Measurements from ENCODE around the gene AP1G2.

Gene AP1G2

GRCh38 chr14:23555533-23555881, 12.1 kb downstream of the AP1G2 start:
- TF ChIP-seq CTCF (IDR thresholded peaks at IDR 0.05; ENCODE audit: low read depth, low read length): no peak
- Histone ChIP-seq H3K4me3 (ENCODE audit: low read depth, low read length) (peak overlapping the region; percentile 85), H3K9me3 (ENCODE audit: severe bottlenecking) (no peaks in the 10 kb centered on the region), H3K27me3 (ENCODE audit: insufficient read depth, low read depth, severe bottlenecking) (no peaks in the 10 kb centered on the region), H3K27ac (peak overlapping the region; percentile 96), H3K36me3 (peaks cover 19% of the 10 kb centered on the region)
- no peak for DNase-seq

DNA sequence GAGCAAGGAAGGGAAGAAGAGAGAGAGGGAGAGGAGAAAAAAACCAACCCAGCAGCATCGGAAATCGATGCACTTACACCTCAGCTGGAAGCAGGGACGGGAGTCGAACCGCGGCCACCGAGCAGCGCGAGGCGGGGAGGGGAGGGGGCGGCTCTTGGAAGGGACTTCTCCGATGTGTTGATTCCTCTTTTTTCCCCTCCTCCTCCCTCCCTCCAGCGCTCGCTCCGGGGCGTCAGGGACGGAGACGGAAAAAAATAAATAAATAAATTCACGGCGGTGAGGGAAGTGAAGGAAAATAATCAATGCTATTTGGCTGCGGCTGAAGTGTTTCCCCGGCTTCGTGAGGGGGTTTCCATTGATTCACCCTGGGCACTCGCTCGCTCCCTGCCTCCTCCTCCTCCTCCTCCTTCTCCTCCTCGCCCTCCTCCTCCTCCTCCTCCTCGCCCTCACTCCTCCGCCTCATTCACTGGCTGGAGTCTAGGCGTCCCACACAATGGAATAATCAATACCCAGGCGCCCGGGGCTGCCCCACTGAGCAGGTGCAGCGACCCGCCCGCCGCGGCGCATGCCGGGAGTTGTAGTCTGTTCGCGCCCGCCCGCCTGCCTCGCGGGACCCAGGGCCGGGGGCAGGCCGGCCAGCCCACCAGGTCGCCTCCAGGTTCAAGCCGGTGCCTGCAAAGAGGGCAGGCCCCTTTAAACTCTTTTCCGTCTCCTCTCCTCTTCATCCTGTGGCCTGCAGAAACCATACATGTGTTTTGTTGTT, 16.1 kb downstream of the AP1G2 start, which contains the start of gene ZFHX2:
Gene ZFHX2, minus strand, starts transcription at position 500 of the 763 bp plus-strand sequence. CDS start 16,440 bp downstream, outside the sequence.
- peak within 1 kb of the TSS; percentile 80 for H3K27ac ChIP-seq
- H3K4me3 ChIP-seq (ENCODE audit: low read depth, low read length): peak within 1 kb of the TSS; percentile 78

GRCh38 chr14:23550812-23551265, 16.8 kb downstream of the AP1G2 start:
- H3K36me3 ChIP-seq: no peaks in the 10 kb centered on the region; the same call in 1 of the 2 replicates
- H3K4me3 ChIP-seq (ENCODE audit: low read depth, low read length): peak overlapping the region; percentile 78
- TF ChIP-seq CTCF (IDR thresholded peaks at IDR 0.05; ENCODE audit: low read depth, low read length): no peak
- no peaks in the 10 kb centered on the region for H3K9me3 ChIP-seq (ENCODE audit: severe bottlenecking)
- peak overlapping the region; percentile 80 for H3K27ac ChIP-seq
- H3K27me3 ChIP-seq (ENCODE audit: insufficient read depth, low read depth, severe bottlenecking): no peaks in the 10 kb centered on the region
- DNase-seq: no peak

More for the DNA sequence above, 16.1 kb downstream of the AP1G2 start, which contains the start of gene ZFHX2:
- DNase-seq: peak; percentile 91
- H3K36me3 ChIP-seq: no peaks in the 10 kb centered on the region; the same call in 1 of the 2 replicates
- no peaks in the 10 kb centered on the region for H3K27me3 ChIP-seq (ENCODE audit: insufficient read depth, low read depth, severe bottlenecking)
- H3K9me3 ChIP-seq (ENCODE audit: severe bottlenecking): no peaks in the 10 kb centered on the region
- TF ChIP-seq CTCF (IDR thresholded peaks at IDR 0.05; ENCODE audit: low read depth, low read length): no peak

DNA sequence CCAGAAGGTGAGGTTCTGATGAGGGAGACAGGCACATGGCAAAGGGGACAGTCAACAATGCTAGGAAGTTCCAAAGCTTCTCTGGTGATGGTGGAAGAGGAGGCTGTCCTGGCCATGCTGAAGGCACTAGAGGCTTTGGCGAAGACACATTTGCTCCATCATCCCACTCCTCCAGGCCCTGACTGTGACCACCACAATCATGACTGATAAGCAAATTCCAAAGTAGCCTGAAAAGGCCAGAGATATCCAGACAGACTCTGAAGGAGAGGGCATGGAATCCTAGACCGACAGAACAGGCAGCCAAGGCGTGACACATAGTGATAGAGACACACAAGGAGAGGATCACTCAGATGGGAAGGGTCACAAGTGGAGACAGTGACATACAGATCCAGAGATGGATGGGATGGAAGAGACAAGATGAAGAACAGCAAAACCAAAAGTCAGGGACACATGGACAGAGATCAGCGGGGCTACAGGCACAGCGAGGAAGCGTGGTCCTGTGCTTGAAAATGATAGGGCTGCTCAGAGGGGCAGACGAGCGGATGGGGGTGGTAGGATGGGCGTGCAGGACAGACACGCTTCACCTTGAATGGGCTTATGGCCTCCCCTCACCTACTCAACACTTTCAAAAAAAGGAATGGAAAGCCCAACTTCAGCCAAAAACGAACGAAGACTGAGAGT, 17.3 kb downstream of the AP1G2 start:
- peak overlapping the region; percentile 78 for H3K4me3 ChIP-seq (ENCODE audit: low read depth, low read length)
- H3K27ac ChIP-seq: no peak overlapping the region
- H3K27me3 ChIP-seq (ENCODE audit: insufficient read depth, low read depth, severe bottlenecking): no peaks in the 10 kb centered on the region
- TF ChIP-seq CTCF (IDR thresholded peaks at IDR 0.05; ENCODE audit: low read depth, low read length): no peak
- H3K9me3 ChIP-seq (ENCODE audit: severe bottlenecking): no peaks in the 10 kb centered on the region
- DNase-seq: no peak
- no peaks in the 10 kb centered on the region; the same call in 1 of the 2 replicates for H3K36me3 ChIP-seq

DNA sequence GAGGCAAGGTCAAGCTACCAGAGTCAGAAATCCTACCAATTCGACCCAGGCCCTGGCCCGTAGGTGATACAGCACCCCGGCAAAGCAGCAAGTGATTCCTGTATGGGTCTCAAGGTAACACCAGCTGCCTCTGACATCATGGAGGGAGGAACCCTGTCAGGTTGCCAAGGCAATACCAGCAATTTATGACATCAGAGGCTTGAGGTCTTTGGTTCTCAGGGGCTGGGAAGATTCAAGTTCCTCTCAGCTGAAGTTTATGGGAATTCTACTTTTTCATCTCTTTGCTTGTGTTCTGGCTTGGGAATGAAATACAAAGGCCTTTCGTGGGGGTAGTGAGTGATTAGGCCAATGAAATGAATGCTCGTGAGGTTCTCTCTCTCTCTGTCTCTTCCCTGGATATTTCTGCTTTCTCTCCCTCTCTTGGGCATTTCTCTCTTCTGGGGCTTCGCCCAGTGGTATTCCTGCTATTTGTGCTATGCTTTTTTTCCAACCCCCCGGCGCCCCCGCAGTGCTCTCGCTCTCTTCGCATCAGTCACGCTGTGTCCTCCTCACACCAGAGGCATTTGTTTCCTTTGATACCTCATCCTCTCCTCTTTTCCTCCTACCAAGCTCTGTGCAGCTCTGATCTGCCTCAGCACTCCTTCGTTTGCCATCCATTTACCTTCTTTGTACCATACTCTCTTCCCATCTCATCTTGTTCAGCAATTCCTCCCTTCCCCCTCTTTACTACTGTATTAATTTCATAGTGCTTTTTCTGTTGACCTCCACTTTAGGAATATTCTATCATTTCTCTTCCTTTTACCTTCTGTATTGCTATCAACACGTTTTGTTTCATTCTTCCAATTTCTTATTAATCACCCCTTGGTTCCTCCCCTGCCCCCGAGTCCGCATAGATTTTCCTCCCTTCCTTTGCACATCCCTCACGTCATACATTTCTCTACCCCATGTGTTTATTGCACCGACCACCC, 19.0 kb downstream of the AP1G2 start:
- DNase-seq: no peak
- no peak for TF ChIP-seq CTCF (IDR thresholded peaks at IDR 0.05; ENCODE audit: low read depth, low read length)

More for the DNA sequence above, 19.0 kb downstream of the AP1G2 start:
- Histone ChIP-seq H3K9me3 (ENCODE audit: severe bottlenecking) (no peaks in the 10 kb centered on the region), H3K4me3 (ENCODE audit: low read depth, low read length) (no peak overlapping the region), H3K27me3 (ENCODE audit: insufficient read depth, low read depth, severe bottlenecking) (no peaks in the 10 kb centered on the region), H3K36me3 (no peaks in the 10 kb centered on the region; the same call in 1 of the 2 replicates), H3K27ac (no peak overlapping the region)

Data from WERI-Rb-1 (cell line).